ENCODE data around the gene LOX.

GRCh38 chr5:122035913-122036312, 42.1 kb downstream of the LOX start:
- TF ChIP-seq CTCF (conservative IDR thresholded peaks at IDR 0.05; ENCODE audit: low read depth, low read length) (no peak), EZH2 (IDR thresholded peaks at IDR 0.05; ENCODE audit: borderline replicate concordance, low read depth, low read length, poor library complexity, severe bottlenecking) (no peak)

All from A673 (cell line).